ENCODE results near the gene GNPNAT1.

GRCh38 chr14:52801014-52801712 lies 9.8 kb upstream of the GNPNAT1 start:
- TF ChIP-seq, protein P1, sequence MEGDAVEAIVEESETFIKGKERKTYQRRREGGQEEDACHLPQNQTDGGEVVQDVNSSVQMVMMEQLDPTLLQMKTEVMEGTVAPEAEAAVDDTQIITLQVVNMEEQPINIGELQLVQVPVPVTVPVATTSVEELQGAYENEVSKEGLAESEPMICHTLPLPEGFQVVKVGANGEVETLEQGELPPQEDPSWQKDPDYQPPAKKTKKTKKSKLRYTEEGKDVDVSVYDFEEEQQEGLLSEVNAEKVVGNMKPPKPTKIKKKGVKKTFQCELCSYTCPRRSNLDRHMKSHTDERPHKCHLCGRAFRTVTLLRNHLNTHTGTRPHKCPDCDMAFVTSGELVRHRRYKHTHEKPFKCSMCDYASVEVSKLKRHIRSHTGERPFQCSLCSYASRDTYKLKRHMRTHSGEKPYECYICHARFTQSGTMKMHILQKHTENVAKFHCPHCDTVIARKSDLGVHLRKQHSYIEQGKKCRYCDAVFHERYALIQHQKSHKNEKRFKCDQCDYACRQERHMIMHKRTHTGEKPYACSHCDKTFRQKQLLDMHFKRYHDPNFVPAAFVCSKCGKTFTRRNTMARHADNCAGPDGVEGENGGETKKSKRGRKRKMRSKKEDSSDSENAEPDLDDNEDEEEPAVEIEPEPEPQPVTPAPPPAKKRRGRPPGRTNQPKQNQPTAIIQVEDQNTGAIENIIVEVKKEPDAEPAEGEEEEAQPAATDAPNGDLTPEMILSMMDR (IDR thresholded peaks at IDR 0.05) = no peak
- no peak for TF ChIP-seq POLR2A (IDR thresholded peaks at IDR 0.05)
